ENCODE results near the gene RGS9. TPM values are rescaled to one million over a fixed set of nuclear protein-coding genes. Genes with fewer than 3 reads are reported as not detected.

The RGS9 gene
- total RNA-seq, 1 donor from 2014 or later = 8.5 TPM

- H3K27me3 Mint-ChIP-seq = peaks cover 24% of the 10 kb centered on the region
- peak; percentile 68 for DNase-seq (ENCODE audit: low spot score, unreplicated experiment)
- H3K4me1 Mint-ChIP-seq (ENCODE audit: low read depth) = peaks cover 3% of the 10 kb centered on the region
- peak overlapping the region; percentile 81 for H3K4me3 Mint-ChIP-seq (ENCODE audit: low read depth)
- peak overlapping the region; percentile 90 for H3K27ac Mint-ChIP-seq
- H3K36me3 Mint-ChIP-seq (ENCODE audit: insufficient read depth) = no peaks in the 10 kb centered on the region
- TF ChIP-seq, protein P1, sequence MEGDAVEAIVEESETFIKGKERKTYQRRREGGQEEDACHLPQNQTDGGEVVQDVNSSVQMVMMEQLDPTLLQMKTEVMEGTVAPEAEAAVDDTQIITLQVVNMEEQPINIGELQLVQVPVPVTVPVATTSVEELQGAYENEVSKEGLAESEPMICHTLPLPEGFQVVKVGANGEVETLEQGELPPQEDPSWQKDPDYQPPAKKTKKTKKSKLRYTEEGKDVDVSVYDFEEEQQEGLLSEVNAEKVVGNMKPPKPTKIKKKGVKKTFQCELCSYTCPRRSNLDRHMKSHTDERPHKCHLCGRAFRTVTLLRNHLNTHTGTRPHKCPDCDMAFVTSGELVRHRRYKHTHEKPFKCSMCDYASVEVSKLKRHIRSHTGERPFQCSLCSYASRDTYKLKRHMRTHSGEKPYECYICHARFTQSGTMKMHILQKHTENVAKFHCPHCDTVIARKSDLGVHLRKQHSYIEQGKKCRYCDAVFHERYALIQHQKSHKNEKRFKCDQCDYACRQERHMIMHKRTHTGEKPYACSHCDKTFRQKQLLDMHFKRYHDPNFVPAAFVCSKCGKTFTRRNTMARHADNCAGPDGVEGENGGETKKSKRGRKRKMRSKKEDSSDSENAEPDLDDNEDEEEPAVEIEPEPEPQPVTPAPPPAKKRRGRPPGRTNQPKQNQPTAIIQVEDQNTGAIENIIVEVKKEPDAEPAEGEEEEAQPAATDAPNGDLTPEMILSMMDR (IDR thresholded peaks at IDR 0.05; ENCODE audit: unreplicated experiment) = no peak
- no peaks in the 10 kb centered on the region for H3K9me3 Mint-ChIP-seq (ENCODE audit: low read depth)
Observed at GRCh38 chr17:65122836-65123756, 14.1 kb upstream of the RGS9 start.

- H3K27me3 Mint-ChIP-seq = peaks cover 31% of the 10 kb centered on the region
- H3K36me3 Mint-ChIP-seq (ENCODE audit: insufficient read depth) = no peaks in the 10 kb centered on the region
- TF ChIP-seq, protein P1 (IDR thresholded peaks at IDR 0.05; ENCODE audit: unreplicated experiment) = no peak
- H3K27ac Mint-ChIP-seq = no peak overlapping the region
- H3K4me3 Mint-ChIP-seq (ENCODE audit: low read depth) = peak overlapping the region; percentile 81
- no peak for DNase-seq (ENCODE audit: low spot score, unreplicated experiment)
- H3K9me3 Mint-ChIP-seq (ENCODE audit: low read depth) = no peaks in the 10 kb centered on the region
- H3K4me1 Mint-ChIP-seq (ENCODE audit: low read depth) = peaks cover 3% of the 10 kb centered on the region
Observed at GRCh38 chr17:65123757-65124675, 13.2 kb upstream of the RGS9 start.

- TF ChIP-seq, protein P1 (IDR thresholded peaks at IDR 0.05; ENCODE audit: unreplicated experiment) = no peak
- no peaks in the 10 kb centered on the region for H3K36me3 Mint-ChIP-seq (ENCODE audit: insufficient read depth)
- no peak overlapping the region for H3K4me3 Mint-ChIP-seq (ENCODE audit: low read depth)
- no peak for DNase-seq (ENCODE audit: low spot score, unreplicated experiment)
- no peak overlapping the region for H3K27ac Mint-ChIP-seq
- no peaks in the 10 kb centered on the region for H3K9me3 Mint-ChIP-seq (ENCODE audit: low read depth)
- H3K27me3 Mint-ChIP-seq = peaks cover 31% of the 10 kb centered on the region
- no peaks in the 10 kb centered on the region for H3K4me1 Mint-ChIP-seq (ENCODE audit: low read depth)
Observed at GRCh38 chr17:65130832-65131231, 6.3 kb upstream of the RGS9 start.

GRCh38 chr17:65131240-65131639, 5.9 kb upstream of the RGS9 start:
- no peaks in the 10 kb centered on the region for H3K9me3 Mint-ChIP-seq (ENCODE audit: low read depth)
- H3K36me3 Mint-ChIP-seq (ENCODE audit: insufficient read depth) = no peaks in the 10 kb centered on the region
- H3K27me3 Mint-ChIP-seq = peaks cover 31% of the 10 kb centered on the region
- no peaks in the 10 kb centered on the region for H3K4me1 Mint-ChIP-seq (ENCODE audit: low read depth)
- no peak for DNase-seq (ENCODE audit: low spot score, unreplicated experiment)
- H3K27ac Mint-ChIP-seq = no peak overlapping the region
- H3K4me3 Mint-ChIP-seq (ENCODE audit: low read depth) = no peak overlapping the region
- TF ChIP-seq, protein P1 (IDR thresholded peaks at IDR 0.05; ENCODE audit: unreplicated experiment) = no peak

DNA sequence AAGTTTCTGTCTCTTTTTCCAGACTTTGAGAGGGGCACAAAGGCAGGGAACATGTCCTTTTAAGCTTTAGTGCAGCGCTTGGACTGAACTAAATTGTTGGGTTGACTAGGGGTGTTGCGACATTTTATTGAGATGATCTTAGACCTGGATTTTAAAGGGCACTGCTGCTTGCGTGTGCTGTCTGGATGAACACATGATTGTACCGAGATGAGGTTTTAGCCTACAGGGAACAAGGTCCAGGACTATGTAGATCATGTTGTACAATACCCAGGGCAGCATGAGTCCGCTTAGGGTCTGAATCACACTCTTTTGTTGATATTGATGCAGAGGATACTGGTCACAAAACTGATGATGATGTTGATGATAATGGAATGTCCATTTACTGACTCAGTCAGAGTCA, 5.2 kb upstream of the RGS9 start:
- TF ChIP-seq, protein P1 (IDR thresholded peaks at IDR 0.05; ENCODE audit: unreplicated experiment) = no peak
- Mint-ChIP-seq H3K9me3 (ENCODE audit: low read depth) (no peaks in the 10 kb centered on the region), H3K27ac (no peak overlapping the region)

More for the DNA sequence above, 5.2 kb upstream of the RGS9 start:
- Mint-ChIP-seq H3K27me3 (peaks cover 33% of the 10 kb centered on the region), H3K4me1 (ENCODE audit: low read depth) (peaks cover 2% of the 10 kb centered on the region), H3K4me3 (ENCODE audit: low read depth) (no peak overlapping the region), H3K36me3 (ENCODE audit: insufficient read depth) (no peaks in the 10 kb centered on the region)
- no peak for DNase-seq (ENCODE audit: low spot score, unreplicated experiment)
